HG02610 (cell line): ENCODE results near the gene DHRS2.
"Not testable (repeated sequence)": the region's sequence is repeated elsewhere in the genome, so short reads cannot be mapped to it uniquely, and the experiment has no call there.

Experiments
- ATAC-seq: cut with Tn5 transposase; IDR thresholded peaks from one replicate; pipeline ENCODE4 v1.9.1; 2021; ENCODE audit warnings: mild to moderate bottlenecking, moderate library complexity; ENCODE audit not compliant: unreplicated experiment

DHRS2 gene

DNA sequence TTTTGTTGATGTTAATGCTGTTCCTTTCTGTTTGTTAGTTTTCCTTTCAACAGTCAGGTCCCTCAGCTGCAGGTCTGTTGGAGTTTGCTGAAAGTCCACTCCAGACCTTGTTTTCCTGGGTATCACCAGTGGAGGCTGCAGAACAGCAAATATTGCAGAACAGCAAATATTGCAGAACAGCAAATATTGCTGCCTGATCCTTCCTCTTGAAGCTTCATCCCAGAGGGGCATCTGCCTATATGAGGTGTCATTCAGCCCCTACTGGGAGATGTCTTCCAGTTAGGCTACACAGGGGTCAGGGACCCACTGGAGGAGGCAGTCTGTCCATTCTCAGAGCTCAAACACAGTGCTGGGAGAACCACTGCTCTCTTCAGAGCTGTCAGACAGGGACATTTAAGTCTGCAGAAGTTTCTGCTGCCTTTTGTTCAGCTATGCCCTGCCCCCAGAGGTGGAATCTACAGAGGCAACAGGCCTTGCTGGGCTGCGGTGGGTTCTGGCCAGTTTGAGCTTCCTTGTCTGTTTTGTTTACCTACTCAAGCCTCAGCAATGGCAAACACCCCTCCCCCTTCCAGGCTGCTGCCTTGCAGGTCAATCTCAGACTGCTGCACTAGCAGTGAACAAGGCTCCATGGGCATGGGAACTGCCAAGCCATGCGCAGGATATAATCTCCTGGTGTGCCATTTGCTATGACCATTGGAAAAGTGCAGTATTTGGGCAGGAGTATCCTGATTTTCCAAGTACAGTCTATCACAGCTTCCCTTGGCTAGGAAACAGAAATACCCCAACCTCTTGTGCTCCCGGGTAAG, 53.7 kb downstream of the DHRS2 start:
- ATAC-seq = not testable (repeated sequence)

- ATAC-seq = no peak
Measured at GRCh38 chr14:23692416-23692815, 56.3 kb downstream of the DHRS2 start.

GRCh38 chr14:23693252-23693775, 57.1 kb downstream of the DHRS2 start:
- ATAC-seq = no peak

GRCh38 chr14:23694085-23694948, 58.2 kb downstream of the DHRS2 start:
- ATAC-seq = no peak
